Measurements from ENCODE around the gene CZIB. TPM values are rescaled to one million over a fixed set of nuclear protein-coding genes. Genes with fewer than 3 reads are reported as not detected.

The CZIB gene
- total RNA-seq, 2 donors from 2014 or later = 28.0 to 46.0 TPM

GRCh38 chr1:53257454-53258081 is 37.1 kb upstream of the CZIB start:
- no peak for TF ChIP-seq CTCF (IDR thresholded peaks at IDR 0.05)
- no peak for TF ChIP-seq POLR2A (IDR thresholded peaks at IDR 0.05)
- TF ChIP-seq POLR2AphosphoS5 (IDR thresholded peaks at IDR 0.05) = no peak
- intact Hi-C loops (cut with DNase I) = no loop called here
- WGBS = 76% methylated on average over 5 of the region's 5 CpGs

GRCh38 chr1:53256511-53257453 is 36.3 kb upstream of the CZIB start:
- no peaks in the 10 kb centered on the region for H3K36me3 ChIP-seq
- no peak overlapping the region for H3K27ac ChIP-seq
- WGBS = 85% methylated on average over 11 of the region's 11 CpGs
- no peaks in the 10 kb centered on the region for H3K4me1 ChIP-seq (replicated peaks)
- H3K4me3 ChIP-seq = no peak overlapping the region
- H3K9me3 ChIP-seq = no peaks in the 10 kb centered on the region
- intact Hi-C loops (cut with DNase I) = no loop called here
- no peak for DNase-seq (ENCODE audit: low spot score)
- no peaks in the 10 kb centered on the region for H3K27me3 ChIP-seq (replicated peaks; ENCODE audit: insufficient read depth)
- TF ChIP-seq CTCF (IDR thresholded peaks at IDR 0.05) = no peak
- no peak for TF ChIP-seq POLR2A (IDR thresholded peaks at IDR 0.05)
- no peak for TF ChIP-seq POLR2AphosphoS5 (IDR thresholded peaks at IDR 0.05)

More at GRCh38 chr1:53257454-53258081, 37.1 kb upstream of the CZIB start:
- no peak overlapping the region for H3K27ac ChIP-seq
- H3K4me1 ChIP-seq (replicated peaks) = no peaks in the 10 kb centered on the region
- no peaks in the 10 kb centered on the region for H3K27me3 ChIP-seq (replicated peaks; ENCODE audit: insufficient read depth)
- H3K36me3 ChIP-seq = no peaks in the 10 kb centered on the region
- no peaks in the 10 kb centered on the region for H3K9me3 ChIP-seq
- H3K4me3 ChIP-seq = no peak overlapping the region
- DNase-seq (ENCODE audit: low spot score) = no peak

GRCh38 chr1:53255031-53255430 is 34.6 kb upstream of the CZIB start:
- H3K27ac ChIP-seq = no peak overlapping the region
- TF ChIP-seq CTCF (IDR thresholded peaks at IDR 0.05) (no peak), POLR2AphosphoS5 (IDR thresholded peaks at IDR 0.05) (no peak), POLR2A (IDR thresholded peaks at IDR 0.05) (no peak)
- no peaks in the 10 kb centered on the region for H3K27me3 ChIP-seq (replicated peaks; ENCODE audit: insufficient read depth)
- no peaks in the 10 kb centered on the region for H3K9me3 ChIP-seq
- H3K4me1 ChIP-seq (replicated peaks) = no peaks in the 10 kb centered on the region
- no peak overlapping the region for H3K4me3 ChIP-seq
- 97% methylated on average over 4 of the region's 4 CpGs for WGBS
- intact Hi-C loops (cut with DNase I) = no loop called here
- no peaks in the 10 kb centered on the region for H3K36me3 ChIP-seq
- DNase-seq (ENCODE audit: low spot score) = no peak

GRCh38 chr1:53254011-53254640 is 33.7 kb upstream of the CZIB start:
- Histone ChIP-seq H3K27me3 (replicated peaks; ENCODE audit: insufficient read depth) (no peaks in the 10 kb centered on the region), H3K36me3 (no peaks in the 10 kb centered on the region), H3K4me1 (replicated peaks) (no peaks in the 10 kb centered on the region), H3K27ac (no peak overlapping the region), H3K4me3 (no peak overlapping the region), H3K9me3 (no peaks in the 10 kb centered on the region)
- WGBS = 82% methylated on average over 4 of the region's 4 CpGs
- DNase-seq (ENCODE audit: low spot score) = no peak
- intact Hi-C loops (cut with DNase I) = no loop called here
- TF ChIP-seq POLR2AphosphoS5 (IDR thresholded peaks at IDR 0.05) (no peak), POLR2A (IDR thresholded peaks at IDR 0.05) (no peak)

GRCh38 chr1:53250325-53250724 is 29.9 kb upstream of the CZIB start:
- WGBS = 97% methylated on average over 4 of the region's 4 CpGs
- no peak for TF ChIP-seq CTCF (IDR thresholded peaks at IDR 0.05)
- no peak for TF ChIP-seq POLR2AphosphoS5 (IDR thresholded peaks at IDR 0.05)
- no peak for TF ChIP-seq POLR2A (IDR thresholded peaks at IDR 0.05)
- Histone ChIP-seq H3K27me3 (replicated peaks; ENCODE audit: insufficient read depth) (no peaks in the 10 kb centered on the region), H3K4me3 (no peak overlapping the region), H3K27ac (no peak overlapping the region), H3K4me1 (replicated peaks) (no peaks in the 10 kb centered on the region), H3K9me3 (no peaks in the 10 kb centered on the region), H3K36me3 (no peaks in the 10 kb centered on the region)
- intact Hi-C loops (cut with DNase I) = no loop called here
- DNase-seq (ENCODE audit: low spot score) = no peak
